ENCODE results near the gene FAM3D.
A peak's percentile ranks its signal among the peaks of the same experiment; 100 is the strongest.
"Not testable (repeated sequence)": the region's sequence is repeated elsewhere in the genome, so short reads cannot be mapped to it uniquely, and the experiment has no call there.

FAM3D gene

DNA sequence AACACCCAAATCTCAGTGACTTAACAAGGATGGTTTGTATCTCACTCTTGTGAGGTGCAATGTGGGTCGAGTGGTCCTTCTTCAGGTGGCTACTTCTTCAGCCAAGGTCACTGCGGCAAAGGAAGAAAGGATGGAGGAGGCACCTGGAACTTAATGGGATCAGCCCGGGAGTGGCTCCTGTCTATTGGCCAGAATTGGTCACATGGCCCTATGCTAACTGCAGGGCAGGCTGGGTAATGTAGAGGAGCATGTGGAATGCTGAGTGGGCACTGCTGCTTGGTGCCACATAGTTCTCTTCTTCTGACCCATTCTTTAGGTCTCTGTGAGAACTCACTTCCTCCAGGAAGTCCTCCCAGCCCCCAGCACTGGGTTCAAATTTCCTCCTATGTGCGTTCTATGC lies 20.3 kb upstream of the FAM3D start:
- intact Hi-C loops (cut with DNase I): no loop called here

GRCh38 chr3:58685641-58686040 lies 19.1 kb upstream of the FAM3D start:
- intact Hi-C loops (cut with DNase I): no loop called here
- no peak for DNase-seq

More for the DNA sequence above, 20.3 kb upstream of the FAM3D start:
- DNase-seq: no peak

DNA sequence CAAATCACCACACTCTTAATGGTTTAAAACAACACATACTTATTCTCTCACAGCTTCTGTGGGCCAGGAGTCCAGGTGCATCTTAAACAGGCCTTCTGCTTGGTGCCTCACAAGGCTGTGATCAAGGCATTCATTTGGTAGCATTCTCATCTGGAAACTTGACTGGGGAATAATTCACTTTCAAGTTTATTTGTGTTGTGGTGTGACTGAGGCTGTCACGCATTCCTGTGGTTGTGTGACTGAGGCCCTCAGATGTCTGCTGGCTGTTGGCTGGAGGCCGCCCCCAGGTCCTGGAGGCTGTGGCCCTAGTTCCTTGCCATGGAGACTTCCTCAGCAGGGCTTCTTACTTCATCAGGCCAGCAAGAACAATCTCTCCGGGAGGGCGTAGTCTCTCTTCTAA lies 16.9 kb upstream of the FAM3D start:
- intact Hi-C loops (cut with DNase I): no loop called here
- no peak for DNase-seq

DNA sequence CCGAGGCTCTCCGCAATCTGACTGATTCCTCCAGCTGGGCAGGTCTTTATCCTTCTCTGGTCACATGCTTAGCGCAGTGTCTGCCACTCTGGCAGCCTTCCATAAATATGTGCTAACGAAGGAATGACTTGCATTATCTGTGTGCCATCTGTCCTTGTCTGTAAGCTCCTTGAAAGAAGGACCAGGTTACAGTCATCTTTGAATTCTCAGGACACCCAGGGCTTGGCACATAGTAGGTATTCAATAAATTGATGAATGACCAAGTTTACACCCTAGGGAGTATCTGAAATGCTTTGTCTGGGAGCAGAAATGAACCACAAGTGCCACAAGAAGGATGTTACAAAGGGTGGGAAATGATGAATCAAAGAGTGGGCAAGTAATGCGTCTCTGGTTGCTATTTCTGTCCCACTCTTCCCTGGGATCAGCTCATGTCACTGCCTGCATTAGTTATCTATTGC lies 16.5 kb upstream of the FAM3D start:
- DNase-seq: no peak
- intact Hi-C loops (cut with DNase I): no loop called here

DNA sequence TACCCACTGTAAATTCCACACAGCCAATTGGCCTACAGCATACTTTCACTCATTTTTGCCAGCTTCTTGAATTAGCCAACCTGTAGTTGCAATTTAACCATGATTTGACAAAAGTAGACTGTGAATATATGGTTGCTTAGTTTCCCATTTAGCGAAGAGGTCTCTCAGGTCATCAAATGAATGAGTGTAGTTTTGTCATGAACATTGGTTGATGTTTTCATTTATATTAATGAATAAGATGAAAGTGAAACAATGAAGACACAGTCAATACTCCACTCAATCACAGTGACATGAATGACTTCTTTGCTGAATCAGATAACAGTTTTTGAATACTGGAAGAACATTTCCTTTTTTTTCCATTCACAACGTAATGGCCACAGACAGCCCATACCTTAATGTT lies 15.3 kb upstream of the FAM3D start:
- intact Hi-C loops (cut with DNase I): no loop called here
- no peak for DNase-seq

DNA sequence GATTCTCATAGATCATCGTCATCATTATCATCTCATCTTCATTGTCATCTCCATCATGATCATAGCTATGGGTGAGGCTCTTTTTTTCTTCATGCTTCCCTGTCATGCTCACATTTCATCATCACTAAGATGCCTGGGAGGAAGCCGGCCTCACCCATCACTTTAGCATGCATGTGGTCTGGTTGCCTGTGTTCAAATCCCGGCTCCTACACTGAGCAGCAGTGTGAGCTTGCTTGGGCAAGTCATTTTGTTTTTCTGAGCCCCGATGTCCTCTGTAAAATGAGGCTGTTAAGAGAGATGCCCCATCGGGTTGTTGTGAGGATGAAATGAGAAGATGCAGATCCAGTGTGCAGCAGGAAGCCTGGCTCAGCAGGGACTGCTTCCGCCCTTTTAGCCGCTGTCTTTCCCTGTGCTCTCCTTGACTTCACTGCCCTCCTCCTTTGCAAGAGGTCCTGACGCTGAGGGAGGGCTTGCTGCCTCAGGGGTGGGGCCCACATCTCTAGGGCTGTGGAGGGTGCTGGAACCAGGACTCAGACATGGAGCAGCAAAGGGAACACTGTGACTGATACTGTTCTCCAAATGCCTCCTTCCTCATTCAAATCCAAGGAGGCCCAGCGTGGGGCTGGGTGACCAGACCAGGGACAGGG lies 14.4 kb upstream of the FAM3D start:
- no peak for DNase-seq
- intact Hi-C loops (cut with DNase I): no loop called here

DNA sequence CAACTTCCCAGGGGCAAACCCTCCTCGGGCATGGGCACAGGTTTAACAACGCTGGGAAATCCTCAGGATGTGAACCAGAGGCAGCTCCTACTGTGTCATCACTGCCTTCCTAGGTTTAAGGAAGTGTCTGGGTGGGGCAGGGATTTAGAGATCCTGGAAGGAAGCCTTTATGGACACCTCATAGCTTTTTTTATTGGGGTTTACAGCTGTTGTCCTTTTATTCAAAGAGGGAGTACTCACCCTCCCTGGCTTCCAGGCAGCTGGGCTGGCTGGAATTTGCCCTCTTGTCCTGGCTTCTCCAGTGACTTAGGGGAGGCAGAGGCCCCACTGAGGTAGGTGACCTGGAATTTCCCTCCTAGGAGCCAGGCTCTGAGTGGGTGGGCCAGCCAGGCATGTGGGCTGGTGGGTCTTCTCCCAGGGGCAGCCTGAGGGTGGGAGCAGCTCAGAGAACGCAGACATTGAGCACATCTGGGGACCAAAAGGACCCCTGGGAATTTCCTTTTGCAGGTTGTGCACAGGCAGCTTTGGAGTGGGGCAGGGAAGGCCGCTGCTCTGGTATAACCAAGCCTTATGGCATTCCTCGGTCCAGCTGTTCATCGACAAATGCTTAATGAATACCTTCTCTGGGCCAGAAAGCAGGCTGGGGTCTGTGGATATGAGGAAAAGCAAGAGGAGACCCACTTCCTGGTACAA lies 13.5 kb upstream of the FAM3D start:
- intact Hi-C loops (cut with DNase I): no loop called here
- no peak for DNase-seq

DNA sequence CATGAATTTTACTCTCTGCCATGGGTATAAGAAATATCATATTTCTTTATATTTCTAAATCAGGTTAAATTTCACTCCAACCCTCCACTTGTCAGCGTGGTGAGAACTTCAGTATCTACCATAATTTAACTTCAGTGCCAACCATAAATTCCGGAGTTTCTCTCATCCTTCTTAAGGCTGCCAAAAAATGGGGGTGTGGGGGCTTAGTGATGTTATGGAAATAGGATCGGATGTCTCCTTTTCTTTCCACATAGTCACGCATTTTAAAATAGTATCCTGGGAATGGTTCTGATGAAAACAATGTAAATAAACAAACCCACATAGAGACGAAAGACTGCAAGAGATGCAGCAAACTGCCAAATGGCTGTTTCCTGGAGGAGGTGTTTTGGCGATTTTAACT lies 12.9 kb upstream of the FAM3D start:
- intact Hi-C loops (cut with DNase I): no loop called here
- no peak for DNase-seq

- intact Hi-C loops (cut with DNase I); DNase-seq: not testable (repeated sequence)
These were observed 11.8 kb upstream of the FAM3D start for GRCh38 chr3:58678177-58678970.

DNA sequence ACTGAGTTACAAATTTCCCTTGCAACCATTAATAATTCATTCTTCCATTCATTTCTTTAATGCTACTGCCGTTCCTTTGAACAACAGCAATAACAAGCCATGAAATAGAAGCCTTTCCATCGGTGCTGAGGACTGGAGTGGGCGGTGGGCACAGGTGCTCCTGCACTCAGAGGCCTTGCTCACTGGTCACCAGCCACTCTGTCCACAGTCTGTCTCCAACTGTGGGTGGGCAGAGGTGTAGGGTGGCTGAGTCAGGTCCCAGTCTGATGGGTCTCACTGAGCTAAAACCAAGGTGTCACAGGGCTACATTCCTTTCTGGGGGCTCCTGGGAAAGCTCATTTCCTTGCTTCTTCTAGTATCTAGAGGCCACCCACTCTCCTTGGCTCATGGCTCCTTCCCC lies 6.3 kb upstream of the FAM3D start:
- intact Hi-C loops (cut with DNase I): no loop called here
- DNase-seq: no peak

GRCh38 chr3:58672451-58672850 lies 5.9 kb upstream of the FAM3D start:
- DNase-seq: no peak
- intact Hi-C loops (cut with DNase I): no loop called here

GRCh38 chr3:58670506-58671135 lies 4.0 kb upstream of the FAM3D start:
- intact Hi-C loops (cut with DNase I): no loop called here
- DNase-seq: peak in 1 of 42 donors; percentile 10

- peak in 3 of 42 donors; percentile 5 to 21 (median 10) for DNase-seq
- intact Hi-C loops (cut with DNase I): no loop called here
These were observed 1.7 kb upstream of the FAM3D start for GRCh38 chr3:58668247-58668646.

GRCh38 chr3:58667704-58668103 lies 1.1 kb upstream of the FAM3D start:
- intact Hi-C loops (cut with DNase I): no loop called here
- DNase-seq: peak in 1 of 42 donors; percentile 12

DNA sequence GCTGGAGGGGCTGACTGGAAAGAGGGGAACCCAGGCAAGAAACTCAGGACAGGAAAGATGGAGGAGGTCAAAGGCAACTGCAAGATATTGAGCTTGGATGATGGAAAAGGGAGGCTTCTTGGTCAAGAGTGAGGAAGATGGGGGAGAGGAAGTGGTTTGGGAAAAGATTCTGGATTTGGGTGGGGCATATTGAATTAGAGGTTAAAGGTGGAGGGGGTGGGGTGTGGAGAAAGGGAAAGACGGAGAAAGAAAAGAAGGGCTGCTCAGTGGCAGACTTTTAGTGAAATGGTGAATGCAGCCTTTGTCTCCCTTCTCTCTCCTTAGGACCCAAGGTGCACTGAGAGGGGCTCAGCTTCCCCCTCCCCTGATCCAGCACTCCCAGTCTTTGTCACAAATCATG lies 655 bp upstream of the FAM3D start:
- intact Hi-C loops (cut with DNase I): no loop called here
- DNase-seq: no peak

DNA sequence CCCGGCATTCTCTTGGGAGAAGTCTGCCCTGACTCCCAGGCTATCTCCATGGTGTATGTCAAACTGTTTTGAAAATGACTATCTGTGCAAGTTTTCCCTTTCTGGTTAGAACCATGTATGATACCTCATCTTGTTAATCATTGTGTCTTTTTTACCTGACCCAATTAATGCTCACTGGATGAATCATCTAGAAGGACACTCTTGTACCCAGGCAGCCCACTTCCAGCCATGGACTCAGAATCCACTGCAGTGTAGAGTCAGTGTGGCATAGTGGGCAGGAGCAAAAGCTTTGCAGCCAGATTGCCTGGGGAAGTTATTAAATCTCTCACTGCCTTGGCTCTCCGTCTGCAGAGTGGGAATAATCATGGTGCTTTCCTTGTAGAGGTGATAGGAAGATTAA lies 1.2 kb downstream of the FAM3D start:
- intact Hi-C loops (cut with DNase I): no loop called here
- DNase-seq: peak in 1 of 42 donors; percentile 21

- no peak for DNase-seq
- intact Hi-C loops (cut with DNase I): no loop called here
These were observed 2.0 kb downstream of the FAM3D start for GRCh38 chr3:58664611-58665010.

GRCh38 chr3:58661836-58662420 lies 4.6 kb downstream of the FAM3D start:
- intact Hi-C loops (cut with DNase I): no loop called here
- DNase-seq: peak in 2 of 42 donors; percentile 10 to 20

DNA sequence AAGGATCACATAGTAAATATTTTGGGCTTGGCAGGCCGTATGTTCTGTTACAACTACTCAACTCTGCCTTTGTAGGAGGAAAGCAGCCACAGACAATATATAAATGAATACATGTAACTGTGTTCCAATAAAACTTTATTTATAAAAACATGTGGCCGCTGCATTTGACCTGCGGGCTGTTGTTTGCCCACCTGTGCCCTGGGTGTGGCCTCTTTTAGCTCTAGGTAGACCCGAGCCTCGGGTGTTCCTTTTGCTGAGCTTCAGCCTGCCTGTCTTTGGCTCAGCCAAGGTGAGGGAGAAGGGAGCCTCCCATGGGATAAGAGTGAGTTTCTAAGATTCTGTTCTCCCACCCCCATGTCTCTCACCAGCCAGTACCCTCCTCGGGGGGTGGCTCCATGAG lies 5.6 kb downstream of the FAM3D start:
- intact Hi-C loops (cut with DNase I): no loop called here

More for the DNA sequence above, 5.6 kb downstream of the FAM3D start:
- peak in 2 of 42 donors; percentile 15 to 29 for DNase-seq
